NCI-H82 treated with DMSO at 0.1 percent for 48 hours (cell line): ENCODE results near the gene WDR45B.

Experiments used
- DNase-seq: peaks from one replicate; lab custom pipeline; 2025; ENCODE audit not compliant: unreplicated experiment; lab: John Stamatoyannopoulos, UW

WDR45B gene

GRCh38 chr17:82631544-82631943, 16.7 kb downstream of the WDR45B start:
- DNase-seq = no peak

GRCh38 chr17:82630212-82630611, 18.0 kb downstream of the WDR45B start:
- DNase-seq = no peak

- no peak for DNase-seq
Measured at GRCh38 chr17:82629748-82630147, 18.5 kb downstream of the WDR45B start.

GRCh38 chr17:82627405-82627804, 20.8 kb downstream of the WDR45B start:
- DNase-seq = no peak

- DNase-seq = no peak
Measured at GRCh38 chr17:82623707-82624106, 24.5 kb downstream of the WDR45B start.

GRCh38 chr17:82619641-82620040, 28.6 kb downstream of the WDR45B start:
- no peak for DNase-seq

- no peak for DNase-seq
Measured at GRCh38 chr17:82619211-82619610, 29.0 kb downstream of the WDR45B start.

GRCh38 chr17:82616021-82616711, 32.1 kb downstream of the WDR45B start:
- no peak for DNase-seq

GRCh38 chr17:82615084-82616020, 32.9 kb downstream of the WDR45B start:
- DNase-seq = no peak

- no peak for DNase-seq
Measured at GRCh38 chr17:82614095-82614631, 34.1 kb downstream of the WDR45B start.

- DNase-seq = no peak
Measured at GRCh38 chr17:82613283-82614094, 34.8 kb downstream of the WDR45B start.

GRCh38 chr17:82611140-82612058, 36.8 kb downstream of the WDR45B start:
- DNase-seq = peak; percentile 90

GRCh38 chr17:82609655-82610054, 38.6 kb downstream of the WDR45B start:
- DNase-seq = no peak

- no peak for DNase-seq
Measured at GRCh38 chr17:82608816-82609215, 39.4 kb downstream of the WDR45B start.

- no peak for DNase-seq
Measured at GRCh38 chr17:82605939-82606600, 42.2 kb downstream of the WDR45B start.

GRCh38 chr17:82604532-82604931, 43.7 kb downstream of the WDR45B start:
- no peak for DNase-seq

- DNase-seq = no peak
Measured at GRCh38 chr17:82603981-82604448, 44.2 kb downstream of the WDR45B start.

GRCh38 chr17:82602986-82603710, 45.1 kb downstream of the WDR45B start:
- no peak for DNase-seq

- no peak for DNase-seq
Measured at GRCh38 chr17:82602487-82602886, 45.8 kb downstream of the WDR45B start.
